ENCODE measurements around the gene FARSB. TPM values are rescaled to one million over a fixed set of nuclear protein-coding genes. Genes with fewer than 3 reads are reported as not detected.
A peak's percentile ranks its signal among the peaks of the same experiment; 100 is the strongest.

FARSB gene
- total RNA-seq = 10 to 100 TPM in 1 of 2 donors, 1 to 10 TPM in 1; 7.3 to 11.1 TPM

- DNase-seq (ENCODE audit: low spot score) = peak; percentile 76
- no peaks in the 10 kb centered on the region for H3K36me3 ChIP-seq
- peaks cover 9 to 18% of the 10 kb centered on the region in 2 donors for H3K4me1 ChIP-seq (ENCODE audit: control insufficient read depth in 1 of 2, low read depth in 2 of 2)
- ATAC-seq (ENCODE audit: insufficient number of reproducible peaks, low FRiP score, low read depth) = peak; percentile 99
- peak within 1 kb of the TSS; percentile 88 for H3K4me3 ChIP-seq
- TF ChIP-seq CTCF (IDR thresholded peaks at IDR 0.05) = no peak
- peak within 1 kb of the TSS; percentile 72 to 75 for H3K27ac ChIP-seq
- H3K27me3 ChIP-seq (replicated peaks; ENCODE audit: insufficient read depth) = no peaks in the 10 kb centered on the region
- no peaks in the 10 kb centered on the region for H3K9me3 ChIP-seq
These were observed at the start of gene FARSB for GRCh38 chr2:222655787-222656525. Gene FARSB, minus strand, starts transcription at chr2:222656092. Its CDS starts 19 bp downstream, at chr2:222656073.

- H3K4me1 ChIP-seq (ENCODE audit: control insufficient read depth in 1 of 2, low read depth in 2 of 2) = peaks cover 11 to 59% of the 10 kb centered on the region in 2 donors
- H3K4me3 ChIP-seq = peak overlapping the region; percentile 41
- ATAC-seq (ENCODE audit: insufficient number of reproducible peaks, low FRiP score, low read depth) = peak; percentile 49
- TF ChIP-seq CTCF (IDR thresholded peaks at IDR 0.05) = no peak
- H3K27me3 ChIP-seq (replicated peaks; ENCODE audit: insufficient read depth) = no peaks in the 10 kb centered on the region
- no peaks in the 10 kb centered on the region for H3K36me3 ChIP-seq
- no peak for DNase-seq (ENCODE audit: low spot score)
- H3K27ac ChIP-seq = peak overlapping the region; percentile 75 to 78
- no peaks in the 10 kb centered on the region for H3K9me3 ChIP-seq
These were observed 48.0 kb upstream of the FARSB start for GRCh38 chr2:222703886-222704285.

GRCh38 chr2:222703091-222703490, 47.2 kb upstream of the FARSB start:
- H3K4me1 ChIP-seq (ENCODE audit: control insufficient read depth in 1 of 2, low read depth in 2 of 2) = peaks cover 9 to 52% of the 10 kb centered on the region in 2 donors
- H3K4me3 ChIP-seq = no peak overlapping the region
- H3K27me3 ChIP-seq (replicated peaks; ENCODE audit: insufficient read depth) = no peaks in the 10 kb centered on the region
- TF ChIP-seq CTCF (IDR thresholded peaks at IDR 0.05) = no peak
- ATAC-seq (ENCODE audit: insufficient number of reproducible peaks, low FRiP score, low read depth) (no peak), DNase-seq (ENCODE audit: low spot score) (no peak)
- peak overlapping the region; percentile 75 to 78 for H3K27ac ChIP-seq
- no peaks in the 10 kb centered on the region for H3K9me3 ChIP-seq
- no peaks in the 10 kb centered on the region for H3K36me3 ChIP-seq

- DNase-seq (ENCODE audit: low spot score) (no peak), ATAC-seq (ENCODE audit: insufficient number of reproducible peaks, low FRiP score, low read depth) (no peak)
- Histone ChIP-seq H3K4me3 (no peak overlapping the region), H3K36me3 (no peaks in the 10 kb centered on the region), H3K4me1 (ENCODE audit: control insufficient read depth in 1 of 2, low read depth in 2 of 2) (peaks cover 9 to 39% of the 10 kb centered on the region in 2 donors), H3K27ac (no peak overlapping the region), H3K9me3 (no peaks in the 10 kb centered on the region), H3K27me3 (replicated peaks; ENCODE audit: insufficient read depth) (no peaks in the 10 kb centered on the region)
- no peak for TF ChIP-seq CTCF (IDR thresholded peaks at IDR 0.05)
These were observed 45.8 kb upstream of the FARSB start for GRCh38 chr2:222701721-222702131.

- Histone ChIP-seq H3K36me3 (no peaks in the 10 kb centered on the region), H3K4me1 (ENCODE audit: control insufficient read depth in 1 of 2, low read depth in 2 of 2) (peaks cover 9 to 34% of the 10 kb centered on the region in 2 donors), H3K27me3 (replicated peaks; ENCODE audit: insufficient read depth) (no peaks in the 10 kb centered on the region), H3K9me3 (no peaks in the 10 kb centered on the region), H3K4me3 (no peak overlapping the region), H3K27ac (no peak overlapping the region)
- ATAC-seq (ENCODE audit: insufficient number of reproducible peaks, low FRiP score, low read depth) (no peak), DNase-seq (ENCODE audit: low spot score) (no peak)
- no peak for TF ChIP-seq CTCF (IDR thresholded peaks at IDR 0.05)
These were observed 45.3 kb upstream of the FARSB start for GRCh38 chr2:222701233-222701632.
